GM23338 (cell line): ENCODE results near the gene SOD2. TPM values are rescaled to one million over a fixed set of nuclear protein-coding genes. Genes with fewer than 3 reads are reported as not detected.

ENCODE experiments used
- ATAC-seq: fragments of 200-7000 bp; cut with Tn5 transposase; 3 replicates; pipeline ENCODE4 v1.9.1; 2020
- DNase-seq: peaks from one replicate; pipeline ENCODE4 v3.0.0-alpha.2; 2015; ENCODE audit warnings: low spot score
- H2AFZ ChIP-seq: fragments of 200-600 bp; sonication (generic); 2 replicates; pipeline ENCODE4 v1.8.0; 2016; ENCODE audit warnings: antibody characterized with exemption, mild to moderate bottlenecking, moderate library complexity
- H3F3A ChIP-seq: fragments of 200-600 bp; sonication (generic); replicated peaks from 2 replicates; pipeline ENCODE4 v1.8.0; 2017; ENCODE audit warnings: antibody characterized with exemption, mixed run types, low read depth
- H3K27ac ChIP-seq: fragments of 200-600 bp; sonication (generic); 2 replicates; pipeline ENCODE4 v1.6.1; 2016; ENCODE audit warnings: low read depth
- H3K27me3 ChIP-seq: fragments of 200-600 bp; sonication (generic); 2 replicates; pipeline ENCODE4 v1.8.0; 2016; ENCODE audit warnings: mild to moderate bottlenecking, mixed run types, moderate library complexity; ENCODE audit not compliant: insufficient read depth
- H3K36me3 ChIP-seq: fragments of 200-600 bp; sonication (generic); 2 replicates; pipeline ENCODE4 v1.8.0; 2016; ENCODE audit warnings: mild to moderate bottlenecking; ENCODE audit not compliant: insufficient read depth
- H3K4me1 ChIP-seq: fragments of 200-600 bp; sonication (generic); 2 replicates; pipeline ENCODE4 v1.8.0; 2016; ENCODE audit warnings: mild to moderate bottlenecking, moderate library complexity; ENCODE audit not compliant: insufficient read depth
- H3K4me2 ChIP-seq: fragments of 200-600 bp; sonication (generic); 2 replicates; pipeline ENCODE4 v1.7.1; 2017; ENCODE audit warnings: mixed run types
- H3K4me3 ChIP-seq: fragments of 200-600 bp; sonication (generic); 2 replicates; pipeline ENCODE4 v1.6.1; 2016; ENCODE audit warnings: mixed run types
- H3K79me2 ChIP-seq: fragments of 200-600 bp; sonication (generic); replicated peaks from 2 replicates; pipeline ENCODE4 v1.8.0; 2017; ENCODE audit warnings: mild to moderate bottlenecking; ENCODE audit not compliant: insufficient read depth
- H3K9me2 ChIP-seq: fragments of 200-600 bp; sonication (generic); 2 replicates; pipeline ENCODE4 v1.8.0; 2017; ENCODE audit not compliant: insufficient read depth
- H4K20me1 ChIP-seq: fragments of 200-600 bp; sonication (generic); replicated peaks from 2 replicates; pipeline ENCODE4 v1.8.0; 2017; ENCODE audit warnings: mild to moderate bottlenecking; ENCODE audit not compliant: insufficient read depth
- H3K27ac Mint-ChIP-seq: 2 replicates; pipeline ENCODE4 v1.8.0; 2020; ENCODE audit warnings: inconsistent platforms, mild to moderate bottlenecking, moderate library complexity, mixed read lengths
- H3K27me3 Mint-ChIP-seq: 3 replicates; pipeline ENCODE4 v1.8.0; 2022; ENCODE audit warnings: low read depth, mild to moderate bottlenecking, moderate library complexity, mixed read lengths, inconsistent platforms; ENCODE audit not compliant: insufficient read depth, poor library complexity
- H3K36me3 Mint-ChIP-seq: 3 replicates; pipeline ENCODE4 v1.8.0; 2021; ENCODE audit warnings: low read depth, mild to moderate bottlenecking, inconsistent platforms, moderate library complexity, mixed read lengths
- H3K4me1 Mint-ChIP-seq: 3 replicates; pipeline ENCODE4 v1.8.0; 2020; ENCODE audit warnings: mild to moderate bottlenecking, inconsistent platforms, mixed read lengths
- H3K4me3 Mint-ChIP-seq: 3 replicates; pipeline ENCODE4 v1.8.0; 2021; ENCODE audit warnings: moderate library complexity, mild to moderate bottlenecking, inconsistent platforms, mixed read lengths
- H3K9me3 Mint-ChIP-seq: 3 replicates; pipeline ENCODE4 v1.8.0; 2020; ENCODE audit warnings: moderate library complexity, mild to moderate bottlenecking, inconsistent platforms, mixed read lengths
- CREB1 ChIP-seq: fragments of 250-450 bp; sonication (Bioruptor Pico); IDR thresholded peaks from 2 replicates; pipeline ENCODE4 v1.5.0; 2020; ENCODE audit warnings: low read depth, mild to moderate bottlenecking, moderate library complexity
- CTCF ChIP-seq, 2 experiments: fragments of 200-600 bp in 1 of 2; sonication (generic) in 1 of 2; conservative IDR thresholded peaks; 2 replicates each; pipeline versions ENCODE4 v1.5.1 to v1.6.1; 2016 to 2017; ENCODE audit warnings: antibody characterized with exemption in 2 of 2, low read depth in 2 of 2, mild to moderate bottlenecking in 2 of 2, moderate library complexity in 1 of 2
- ETS1 ChIP-seq: IDR thresholded peaks from 2 replicates; pipeline ENCODE4 v1.6.1; 2016; ENCODE audit warnings: antibody characterized with exemption
- EZH2 ChIP-seq: fragments of 200-600 bp; sonication (generic); IDR thresholded peaks from one replicate; pipeline ENCODE4 v1.8.0; 2017; ENCODE audit warnings: antibody characterized with exemption, mild to moderate bottlenecking, low read depth; ENCODE audit not compliant: unreplicated experiment
- NANOG ChIP-seq: IDR thresholded peaks from 2 replicates; pipeline ENCODE4 v1.6.1; 2016; ENCODE audit warnings: antibody characterized with exemption, borderline replicate concordance
- POLR2AphosphoS5 ChIP-seq: IDR thresholded peaks from 2 replicates; pipeline ENCODE4 v1.6.1; 2016; ENCODE audit warnings: antibody characterized with exemption, low read depth
- REST ChIP-seq: IDR thresholded peaks from one replicate; pipeline ENCODE4 v1.6.1; 2018; ENCODE audit warnings: antibody characterized with exemption; ENCODE audit not compliant: unreplicated experiment
- STAT1 ChIP-seq: IDR thresholded peaks from one replicate; pipeline ENCODE4 v1.6.1; 2016; ENCODE audit warnings: antibody characterized with exemption; ENCODE audit not compliant: unreplicated experiment
- ZNF331 ChIP-seq: fragments of 250-450 bp; sonication (Bioruptor Pico); IDR thresholded peaks from 2 replicates; pipeline ENCODE4 v1.5.0; 2020; ENCODE audit warnings: low read depth, mild to moderate bottlenecking, moderate library complexity
- ZNF462 ChIP-seq: fragments of 250-450 bp; sonication (Bioruptor Pico); IDR thresholded peaks from 2 replicates; pipeline ENCODE4 v1.5.0; 2020; ENCODE audit warnings: mild to moderate bottlenecking, moderate library complexity
- polyA plus RNA-seq: library from polyadenylated mRNA; unstranded; fragments of >200 nt; fragmentation: Nextera tagmentation; extraction: Ambion mirVana; gene quantifications from 2 replicates; pipeline ENCODE4 v1.2.1, GENCODE V29; 2016
- total RNA-seq: library from RNA; depleted of rRNA; stranded (reverse); fragments of >200 nt; shearing (Covaris generic); gene quantifications from 2 replicates; pipeline ENCODE4 v1.2.3, GENCODE V29; 2014

The SOD2 gene
- total and polyA plus RNA-seq, 2 experiments from 2014 or later = 44.1 to 73.0 TPM

GRCh38 chr6:159686703-159687102 lies 6.3 kb downstream of the SOD2 start (continued):
- TF ChIP-seq CTCF (conservative IDR thresholded peaks at IDR 0.05; ENCODE audit: low read depth in 2 of 2) = no peak
- no peak for TF ChIP-seq REST
- TF ChIP-seq EZH2 = no peak
- TF ChIP-seq ETS1 = no peak
- no peak for TF ChIP-seq POLR2AphosphoS5
- no peak for TF ChIP-seq ZNF331 (CRISPR knock-in tag)

- Mint-ChIP-seq H3K4me3 (no peak overlapping the region), H3K27me3 (no peaks in the 10 kb centered on the region), H3K27ac (no peak overlapping the region), H3K9me3 (no peaks in the 10 kb centered on the region), H3K36me3 (peaks cover 50% of the 10 kb centered on the region), H3K4me1 (peaks cover under 1% of the 10 kb centered on the region; the same call in 2 of the 3 replicates)
- no peaks in the 10 kb centered on the region for H3K9me2 ChIP-seq
- no peaks in the 10 kb centered on the region for H3K27me3 ChIP-seq
- no peak overlapping the region for H3K27ac ChIP-seq
- ATAC-seq (no peak), DNase-seq (no peak)
- H2AFZ ChIP-seq = no peak overlapping the region
- H3K4me2 ChIP-seq = no peak overlapping the region
- no peaks in the 10 kb centered on the region for H3K4me1 ChIP-seq
- peaks cover 54% of the 10 kb centered on the region for H3K79me2 ChIP-seq
- H4K20me1 ChIP-seq = peaks cover 16% of the 10 kb centered on the region
- H3F3A ChIP-seq = no peaks in the 10 kb centered on the region
- H3K4me3 ChIP-seq = no peak overlapping the region
- H3K36me3 ChIP-seq = peaks cover 31% of the 10 kb centered on the region
- TF ChIP-seq NANOG (no peak), STAT1 (no peak), CREB1 (CRISPR knock-in tag) (no peak), ZNF462 (CRISPR knock-in tag) (no peak)
Observed at GRCh38 chr6:159686040-159686439, 7.0 kb downstream of the SOD2 start.
